ENCODE data around the gene PYDC1. TPM values are rescaled to one million over a fixed set of nuclear protein-coding genes. Genes with fewer than 3 reads are reported as not detected.

Gene PYDC1
- polyA plus RNA-seq, 3 donors, result not detected

DNA sequence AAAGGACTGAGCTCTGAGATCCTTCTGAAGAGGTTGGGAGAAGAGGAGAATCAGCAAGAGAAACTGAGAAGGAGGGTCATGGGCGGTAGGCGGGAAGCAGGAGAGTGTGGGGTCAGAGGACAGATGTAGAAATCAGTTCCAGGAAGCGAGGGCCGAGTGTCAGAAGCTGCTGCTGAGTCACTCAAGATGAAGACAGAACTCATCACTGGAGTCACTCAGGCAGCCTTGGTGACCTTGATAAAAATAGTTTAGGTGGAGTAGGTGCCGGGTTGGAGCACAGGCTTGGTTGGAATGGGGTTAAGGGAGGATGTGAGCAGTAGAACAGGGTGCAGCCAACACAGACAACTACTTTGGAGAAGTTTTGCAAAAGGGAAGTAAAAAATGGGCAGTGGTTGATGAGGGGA lies 36.7 kb upstream of the PYDC1 start:
- H3K4me3 ChIP-seq (replicated peaks in 1 of 3; ENCODE audit: low read depth in 2 of 3, low read length in 3 of 3), result peak overlapping the region in 1 of 3 experiments; percentile 54
- peak overlapping the region; percentile 57 for H3K4me2 ChIP-seq (replicated peaks; ENCODE audit: extremely low read depth, low read length, poor library complexity, severe bottlenecking)
- H3K4me3 Mint-ChIP-seq, result peak overlapping the region; percentile 51 to 65
- peaks cover 51% of the 10 kb centered on the region for H3K4me1 Mint-ChIP-seq
- peaks cover 0 to 3% (median 2%) of the 10 kb centered on the region in 3 donors for H3K27me3 Mint-ChIP-seq (ENCODE audit: low read depth in 3 of 3)
- no peaks in the 10 kb centered on the region for H3K36me3 ChIP-seq (replicated peaks in 1 of 2; ENCODE audit: control insufficient read depth in 1 of 2, insufficient read depth in 2 of 2, low read length in 2 of 2)
- H3K4me1 ChIP-seq (ENCODE audit: control insufficient read depth in 1 of 2, insufficient read depth in 2 of 2, low read length in 2 of 2), result peaks cover 51 to 52% of the 10 kb centered on the region in 2 donors
- H3K9me3 Mint-ChIP-seq, result peaks cover 0 to 2% (median 0%) of the 10 kb centered on the region in 7 donors
- peaks cover 0 to 2% of the 10 kb centered on the region in 2 donors for H3K36me3 Mint-ChIP-seq
- H4K20me1 ChIP-seq (ENCODE audit: insufficient read depth, low read length), result no peaks in the 10 kb centered on the region
- H3K9ac ChIP-seq (ENCODE audit: insufficient read depth, low read length, poor library complexity, severe bottlenecking), result peak overlapping the region; percentile 38
- intact Hi-C loops (cut with micrococcal nuclease), result no loop called here
- TF ChIP-seq, protein P1, sequence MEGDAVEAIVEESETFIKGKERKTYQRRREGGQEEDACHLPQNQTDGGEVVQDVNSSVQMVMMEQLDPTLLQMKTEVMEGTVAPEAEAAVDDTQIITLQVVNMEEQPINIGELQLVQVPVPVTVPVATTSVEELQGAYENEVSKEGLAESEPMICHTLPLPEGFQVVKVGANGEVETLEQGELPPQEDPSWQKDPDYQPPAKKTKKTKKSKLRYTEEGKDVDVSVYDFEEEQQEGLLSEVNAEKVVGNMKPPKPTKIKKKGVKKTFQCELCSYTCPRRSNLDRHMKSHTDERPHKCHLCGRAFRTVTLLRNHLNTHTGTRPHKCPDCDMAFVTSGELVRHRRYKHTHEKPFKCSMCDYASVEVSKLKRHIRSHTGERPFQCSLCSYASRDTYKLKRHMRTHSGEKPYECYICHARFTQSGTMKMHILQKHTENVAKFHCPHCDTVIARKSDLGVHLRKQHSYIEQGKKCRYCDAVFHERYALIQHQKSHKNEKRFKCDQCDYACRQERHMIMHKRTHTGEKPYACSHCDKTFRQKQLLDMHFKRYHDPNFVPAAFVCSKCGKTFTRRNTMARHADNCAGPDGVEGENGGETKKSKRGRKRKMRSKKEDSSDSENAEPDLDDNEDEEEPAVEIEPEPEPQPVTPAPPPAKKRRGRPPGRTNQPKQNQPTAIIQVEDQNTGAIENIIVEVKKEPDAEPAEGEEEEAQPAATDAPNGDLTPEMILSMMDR (IDR thresholded peaks at IDR 0.05), result no peak
- H3K27me3 ChIP-seq (ENCODE audit: control insufficient read depth in 2 of 2, insufficient read depth in 2 of 2, low read length in 2 of 2), result no peaks in the 10 kb centered on the region
- 0% methylated on average over 5 of the region's 5 CpGs for WGBS (ENCODE audit: insufficient coverage)
- H3K27ac Mint-ChIP-seq, result peak overlapping the region; percentile 92 to 98 (median 97)
- peak overlapping the region; percentile 70 to 83 for H3K27ac ChIP-seq (ENCODE audit: low read depth in 1 of 2, low read length in 2 of 2)
- H3K79me2 ChIP-seq (ENCODE audit: insufficient read depth, low read length), result peaks cover 4% of the 10 kb centered on the region
- H2AFZ ChIP-seq (ENCODE audit: insufficient read depth, low read depth, low read length, poor library complexity, severe bottlenecking), result no peak overlapping the region
- DNase-seq, result peak; percentile 90 to 96 (median 93)
- H3K9me3 ChIP-seq (replicated peaks in 1 of 2; ENCODE audit: control insufficient read depth in 1 of 2, insufficient read depth in 1 of 2, low read length in 2 of 2), result no peaks in the 10 kb centered on the region

DNA sequence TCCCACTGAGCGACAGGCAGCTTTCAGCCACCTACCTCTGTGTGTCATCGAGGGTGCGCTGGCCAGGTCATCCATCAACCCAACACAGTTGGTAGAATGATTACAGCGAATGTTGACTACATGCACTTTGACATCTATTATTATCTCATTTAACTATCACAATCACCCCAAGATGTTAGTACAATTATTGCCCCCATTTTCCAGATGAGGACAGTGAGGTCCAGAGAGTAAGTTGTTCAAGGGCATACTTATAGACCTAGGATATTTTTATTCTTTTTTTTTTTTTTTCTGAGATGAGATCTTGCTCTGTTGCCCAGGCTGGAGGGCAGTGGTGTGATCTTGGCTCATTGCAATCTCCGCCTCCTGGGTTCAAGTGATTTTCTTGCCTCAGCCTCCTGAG lies 34.5 kb upstream of the PYDC1 start:
- Histone ChIP-seq H3K4me3 (replicated peaks in 1 of 3; ENCODE audit: low read depth in 2 of 3, low read length in 3 of 3) (no peak overlapping the region), H3K9ac (ENCODE audit: insufficient read depth, low read length, poor library complexity, severe bottlenecking) (no peak overlapping the region), H3K9me3 (replicated peaks in 1 of 2; ENCODE audit: control insufficient read depth in 1 of 2, insufficient read depth in 1 of 2, low read length in 2 of 2) (no peaks in the 10 kb centered on the region), H4K20me1 (ENCODE audit: insufficient read depth, low read length) (no peaks in the 10 kb centered on the region), H3K4me1 (ENCODE audit: control insufficient read depth in 1 of 2, insufficient read depth in 2 of 2, low read length in 2 of 2) (peaks cover 43 to 44% of the 10 kb centered on the region in 2 donors), H3K27ac (ENCODE audit: low read depth in 1 of 2, low read length in 2 of 2) (no peak overlapping the region), H2AFZ (ENCODE audit: insufficient read depth, low read depth, low read length, poor library complexity, severe bottlenecking) (no peak overlapping the region), H3K27me3 (ENCODE audit: control insufficient read depth in 2 of 2, insufficient read depth in 2 of 2, low read length in 2 of 2) (no peaks in the 10 kb centered on the region), H3K36me3 (replicated peaks in 1 of 2; ENCODE audit: control insufficient read depth in 1 of 2, insufficient read depth in 2 of 2, low read length in 2 of 2) (no peaks in the 10 kb centered on the region), H3K4me2 (replicated peaks; ENCODE audit: extremely low read depth, low read length, poor library complexity, severe bottlenecking) (no peak overlapping the region), H3K79me2 (ENCODE audit: insufficient read depth, low read length) (peaks cover 4% of the 10 kb centered on the region)
- no peak for DNase-seq
- WGBS (ENCODE audit: insufficient coverage), result 93% methylated on average over 4 of the region's 5 CpGs
- TF ChIP-seq, protein P1 (IDR thresholded peaks at IDR 0.05), result no peak
- H3K9me3 Mint-ChIP-seq, result no peaks in the 10 kb centered on the region
- intact Hi-C loops (cut with micrococcal nuclease), result no loop called here
- peaks cover 0 to 2% of the 10 kb centered on the region in 2 donors for H3K36me3 Mint-ChIP-seq
- peaks cover 43% of the 10 kb centered on the region for H3K4me1 Mint-ChIP-seq
- no peak overlapping the region for H3K4me3 Mint-ChIP-seq
- no peak overlapping the region for H3K27ac Mint-ChIP-seq
- peaks cover 0 to 2% (median 0%) of the 10 kb centered on the region in 3 donors for H3K27me3 Mint-ChIP-seq (ENCODE audit: low read depth in 3 of 3)
